ENCODE results near the gene CLTCL1. TPM values are rescaled to one million over a fixed set of nuclear protein-coding genes. Genes with fewer than 3 reads are reported as not detected.
A peak's percentile ranks its signal among the peaks of the same experiment; 100 is the strongest.
"Not testable (repeated sequence)": the region's sequence is repeated elsewhere in the genome, so short reads cannot be mapped to it uniquely, and the experiment has no call there.

Gene CLTCL1
- total RNA-seq, 2 donors from 2014 or later = 0.99 to 2.1 TPM

GRCh38 chr22:19285831-19286230 is 5.7 kb downstream of the CLTCL1 start:
- Mint-ChIP-seq H3K4me3 (no peak overlapping the region), H3K4me1 (ENCODE audit: low read depth) (peaks cover 9% of the 10 kb centered on the region), H3K9me3 (no peaks in the 10 kb centered on the region), H3K27me3 (ENCODE audit: low read depth) (peaks cover 38% of the 10 kb centered on the region), H3K27ac (no peak overlapping the region), H3K36me3 (ENCODE audit: insufficient read depth in 2 of 2) (no peaks in the 10 kb centered on the region)
- DNase-seq (no peak), ATAC-seq (replicated peaks in 1 of 2) (no peak)

GRCh38 chr22:19279143-19279542 is 12.4 kb downstream of the CLTCL1 start:
- H3K27ac Mint-ChIP-seq; H3K4me3 Mint-ChIP-seq; DNase-seq; H3K36me3 Mint-ChIP-seq (ENCODE audit: insufficient read depth in 2 of 2); H3K9me3 Mint-ChIP-seq; H3K27me3 Mint-ChIP-seq (ENCODE audit: low read depth); H3K4me1 Mint-ChIP-seq (ENCODE audit: low read depth); ATAC-seq (replicated peaks in 1 of 2): not testable (repeated sequence)

GRCh38 chr22:19277785-19278184 is 13.7 kb downstream of the CLTCL1 start:
- Mint-ChIP-seq H3K27ac (no peak overlapping the region), H3K4me3 (no peak overlapping the region), H3K36me3 (ENCODE audit: insufficient read depth in 2 of 2) (no peaks in the 10 kb centered on the region), H3K9me3 (no peaks in the 10 kb centered on the region), H3K27me3 (ENCODE audit: low read depth) (no peaks in the 10 kb centered on the region), H3K4me1 (ENCODE audit: low read depth) (no peaks in the 10 kb centered on the region)
- ATAC-seq (replicated peaks in 1 of 2) = no peak
- no peak for DNase-seq

GRCh38 chr22:19275919-19276600 is 15.5 kb downstream of the CLTCL1 start:
- DNase-seq (no peak), ATAC-seq (replicated peaks in 1 of 2) (no peak)
- no peaks in the 10 kb centered on the region for H3K36me3 Mint-ChIP-seq (ENCODE audit: insufficient read depth in 2 of 2)
- no peaks in the 10 kb centered on the region for H3K27me3 Mint-ChIP-seq (ENCODE audit: low read depth)
- no peak overlapping the region for H3K27ac Mint-ChIP-seq
- no peak overlapping the region for H3K4me3 Mint-ChIP-seq
- H3K4me1 Mint-ChIP-seq (ENCODE audit: low read depth) = no peaks in the 10 kb centered on the region
- H3K9me3 Mint-ChIP-seq = no peaks in the 10 kb centered on the region

- ATAC-seq (replicated peaks in 1 of 2) = no peak
- no peaks in the 10 kb centered on the region for H3K36me3 Mint-ChIP-seq (ENCODE audit: insufficient read depth in 2 of 2)
- H3K27me3 Mint-ChIP-seq (ENCODE audit: low read depth) = no peaks in the 10 kb centered on the region
- DNase-seq = no peak
- no peak overlapping the region for H3K27ac Mint-ChIP-seq
- no peaks in the 10 kb centered on the region for H3K4me1 Mint-ChIP-seq (ENCODE audit: low read depth)
- H3K9me3 Mint-ChIP-seq = no peaks in the 10 kb centered on the region
- no peak overlapping the region for H3K4me3 Mint-ChIP-seq
Measured at GRCh38 chr22:19275513-19275912, 16.0 kb downstream of the CLTCL1 start.

- H3K27ac Mint-ChIP-seq = no peak overlapping the region
- no peaks in the 10 kb centered on the region for H3K27me3 Mint-ChIP-seq (ENCODE audit: low read depth)
- no peaks in the 10 kb centered on the region for H3K36me3 Mint-ChIP-seq (ENCODE audit: insufficient read depth in 2 of 2)
- no peak overlapping the region for H3K4me3 Mint-ChIP-seq
- H3K9me3 Mint-ChIP-seq = no peaks in the 10 kb centered on the region
- H3K4me1 Mint-ChIP-seq (ENCODE audit: low read depth) = no peaks in the 10 kb centered on the region
- DNase-seq = no peak
- ATAC-seq (replicated peaks in 1 of 2) = no peak
Measured at GRCh38 chr22:19275104-19275503, 16.4 kb downstream of the CLTCL1 start.

GRCh38 chr22:19271856-19272535 is 19.5 kb downstream of the CLTCL1 start:
- ATAC-seq (replicated peaks in 1 of 2) (peak in 1 of 2 donors; percentile 53), DNase-seq (no peak)

GRCh38 chr22:19271273-19271855 is 20.2 kb downstream of the CLTCL1 start:
- DNase-seq (no peak), ATAC-seq (replicated peaks in 1 of 2) (no peak)
- Mint-ChIP-seq H3K27me3 (ENCODE audit: low read depth) (no peaks in the 10 kb centered on the region), H3K9me3 (peaks cover 0 to 4% of the 10 kb centered on the region in 2 donors), H3K36me3 (ENCODE audit: insufficient read depth in 2 of 2) (peaks cover under 1 to 7% of the 10 kb centered on the region in 2 donors), H3K4me3 (no peak overlapping the region), H3K4me1 (ENCODE audit: low read depth) (no peaks in the 10 kb centered on the region), H3K27ac (no peak overlapping the region)

More at GRCh38 chr22:19271856-19272535, 19.5 kb downstream of the CLTCL1 start:
- Mint-ChIP-seq H3K36me3 (ENCODE audit: insufficient read depth in 2 of 2) (peaks cover 0 to 3% of the 10 kb centered on the region in 2 donors), H3K27ac (no peak overlapping the region), H3K9me3 (no peaks in the 10 kb centered on the region), H3K4me1 (ENCODE audit: low read depth) (no peaks in the 10 kb centered on the region), H3K27me3 (ENCODE audit: low read depth) (no peaks in the 10 kb centered on the region), H3K4me3 (no peak overlapping the region)

- peaks cover 5 to 10% of the 10 kb centered on the region in 2 donors for H3K36me3 Mint-ChIP-seq (ENCODE audit: insufficient read depth in 2 of 2)
- no peak overlapping the region for H3K27ac Mint-ChIP-seq
- H3K27me3 Mint-ChIP-seq (ENCODE audit: low read depth) = no peaks in the 10 kb centered on the region
- DNase-seq = no peak
- H3K4me3 Mint-ChIP-seq = no peak overlapping the region
- no peaks in the 10 kb centered on the region for H3K4me1 Mint-ChIP-seq (ENCODE audit: low read depth)
- peaks cover 2 to 9% of the 10 kb centered on the region in 2 donors for H3K9me3 Mint-ChIP-seq
- ATAC-seq (replicated peaks in 1 of 2) = no peak
Measured at GRCh38 chr22:19270873-19271272, 20.6 kb downstream of the CLTCL1 start.

GRCh38 chr22:19266547-19267086 is 24.9 kb downstream of the CLTCL1 start:
- no peak for ATAC-seq (replicated peaks in 1 of 2)
- Mint-ChIP-seq H3K36me3 (ENCODE audit: insufficient read depth in 2 of 2) (peaks cover 5 to 10% of the 10 kb centered on the region in 2 donors), H3K9me3 (peaks cover 3 to 10% of the 10 kb centered on the region in 2 donors), H3K4me1 (ENCODE audit: low read depth) (no peaks in the 10 kb centered on the region), H3K27ac (no peak overlapping the region), H3K4me3 (no peak overlapping the region), H3K27me3 (ENCODE audit: low read depth) (no peaks in the 10 kb centered on the region)
- no peak for DNase-seq

- ATAC-seq (replicated peaks in 1 of 2) = no peak
- Mint-ChIP-seq H3K9me3 (peaks cover 3 to 10% of the 10 kb centered on the region in 2 donors), H3K27ac (no peak overlapping the region), H3K36me3 (ENCODE audit: insufficient read depth in 2 of 2) (peaks cover 5 to 10% of the 10 kb centered on the region in 2 donors), H3K4me1 (ENCODE audit: low read depth) (peaks cover 2% of the 10 kb centered on the region), H3K27me3 (ENCODE audit: low read depth) (no peaks in the 10 kb centered on the region), H3K4me3 (no peak overlapping the region)
- no peak for DNase-seq
Measured at GRCh38 chr22:19265779-19266178, 25.7 kb downstream of the CLTCL1 start.

GRCh38 chr22:19260804-19261203 is 30.7 kb downstream of the CLTCL1 start:
- peaks cover 13% of the 10 kb centered on the region for H3K4me1 Mint-ChIP-seq (ENCODE audit: low read depth)
- peak overlapping the region in 1 of 2 donors; percentile 62 for H3K4me3 Mint-ChIP-seq
- no peak overlapping the region for H3K27ac Mint-ChIP-seq
- ATAC-seq (replicated peaks in 1 of 2) = no peak
- no peaks in the 10 kb centered on the region for H3K27me3 Mint-ChIP-seq (ENCODE audit: low read depth)
- no peaks in the 10 kb centered on the region for H3K36me3 Mint-ChIP-seq (ENCODE audit: insufficient read depth in 2 of 2)
- peaks cover under 1% of the 10 kb centered on the region in 2 donors for H3K9me3 Mint-ChIP-seq
- no peak for DNase-seq

- no peak for ATAC-seq (replicated peaks in 1 of 2)
- no peak overlapping the region for H3K27ac Mint-ChIP-seq
- no peak for DNase-seq
- H3K27me3 Mint-ChIP-seq (ENCODE audit: low read depth) = no peaks in the 10 kb centered on the region
- peaks cover 13% of the 10 kb centered on the region for H3K4me1 Mint-ChIP-seq (ENCODE audit: low read depth)
- no peaks in the 10 kb centered on the region for H3K36me3 Mint-ChIP-seq (ENCODE audit: insufficient read depth in 2 of 2)
- peak overlapping the region in 1 of 2 donors; percentile 50 for H3K4me3 Mint-ChIP-seq
- H3K9me3 Mint-ChIP-seq = no peaks in the 10 kb centered on the region
Measured at GRCh38 chr22:19260194-19260593, 31.3 kb downstream of the CLTCL1 start.

Data from activated T-cell treated with anti-CD3 and anti-CD28 coated beads, Interleukin-2, amount 50 U/mL, for 72 hours (primary cell).